GM12874 (cell line): Measurements from ENCODE around the gene HGS.
A peak's percentile ranks its signal among the peaks of the same experiment; 100 is the strongest.

Experiments used
- CTCF ChIP-seq: IDR thresholded peaks from 2 replicates; pipeline ENCODE4 v1.5.1; 2011; ENCODE audit warnings: low read depth, mild to moderate bottlenecking, control low read depth, low read length, moderate library complexity; ENCODE audit not compliant: insufficient read depth

Gene HGS

GRCh38 chr17:81697261-81698044 is 13.6 kb downstream of the HGS start:
- TF ChIP-seq CTCF, result no peak

- TF ChIP-seq CTCF, result no peak
These were observed 16.8 kb downstream of the HGS start for GRCh38 chr17:81700353-81701287.

GRCh38 chr17:81701288-81702071 is 17.7 kb downstream of the HGS start:
- no peak for TF ChIP-seq CTCF

- 0 out of 2 replicates have a peak, but pooled peaks have one; percentile 13 for TF ChIP-seq CTCF
These were observed 19.3 kb downstream of the HGS start, which contains the start of gene MRPL12 for GRCh38 chr17:81702934-81703746. Gene MRPL12, plus strand, starts transcription at chr17:81703367. Its CDS starts 135 bp downstream, at chr17:81703502.

- TF ChIP-seq CTCF, result no peak
These were observed 20.2 kb downstream of the HGS start for GRCh38 chr17:81703747-81704654.
